ENCODE results near the gene FRMD5.
"Not testable (repeated sequence)": the region's sequence is repeated elsewhere in the genome, so short reads cannot be mapped to it uniquely, and the experiment has no call there.

The FRMD5 gene

DNA sequence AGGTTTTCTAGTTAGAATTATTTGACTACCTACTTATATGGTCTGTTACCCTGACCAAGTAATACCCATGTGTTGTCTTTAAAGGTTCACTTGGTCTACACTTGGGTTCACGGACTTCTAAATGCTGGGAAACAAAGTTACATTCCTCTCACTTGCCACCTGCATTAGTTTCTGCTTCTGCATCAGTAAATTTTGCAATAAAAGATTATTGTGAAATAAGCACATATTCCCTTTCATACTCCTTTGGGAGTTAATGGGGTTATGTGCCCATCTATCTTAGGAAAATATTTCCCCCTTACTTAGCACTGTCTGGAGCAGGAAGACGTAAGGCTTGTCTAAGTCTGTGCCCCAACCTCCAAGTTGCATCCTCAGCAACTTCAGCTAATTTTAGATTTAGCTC is 160.7 kb downstream of the FRMD5 start:
- no peak for DNase-seq (ENCODE audit: low read depth in 2 of 3, low spot score in 1 of 3)

DNA sequence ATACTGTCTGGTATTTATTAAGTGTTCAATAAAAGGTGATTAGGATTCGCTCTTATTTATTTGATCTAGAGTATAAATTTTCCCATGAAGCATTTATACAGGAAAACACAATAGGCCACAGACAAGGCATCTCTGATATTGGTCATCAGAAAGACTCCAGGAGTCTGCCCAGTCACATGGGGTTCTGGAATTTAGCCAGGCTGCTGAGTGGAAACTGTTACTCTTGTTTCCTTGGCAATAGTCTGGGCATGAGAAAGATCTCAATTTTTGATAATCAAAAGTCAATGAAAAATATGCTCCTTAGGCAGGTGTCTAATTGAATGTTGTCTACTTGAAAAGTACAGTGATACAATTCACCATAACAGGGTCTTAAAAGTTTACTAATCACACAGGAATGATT is 161.2 kb downstream of the FRMD5 start:
- no peak for DNase-seq (ENCODE audit: low read depth in 2 of 3, low spot score in 1 of 3)

DNA sequence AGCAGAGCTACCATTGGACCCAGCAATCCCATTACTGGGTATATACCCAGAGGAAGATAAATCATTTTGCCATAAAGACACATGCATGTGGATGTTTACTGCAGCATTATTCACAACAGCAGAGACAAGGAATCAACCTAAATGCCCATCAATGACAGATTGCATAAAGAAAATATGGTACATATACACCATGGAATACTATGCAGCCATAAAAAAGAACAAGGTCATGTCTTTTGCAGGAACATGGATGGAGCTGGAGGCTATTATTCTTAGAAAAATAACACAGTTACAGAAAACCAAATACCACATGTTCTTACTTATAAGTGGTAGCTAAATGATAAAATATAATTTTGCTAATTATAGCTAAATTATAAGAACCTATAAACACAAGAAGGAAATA is 162.3 kb downstream of the FRMD5 start:
- not testable (repeated sequence) for DNase-seq (ENCODE audit: low read depth in 2 of 3, low spot score in 1 of 3)

GRCh38 chr15:44029940-44030568 is 165.0 kb downstream of the FRMD5 start:
- no peak for DNase-seq (ENCODE audit: low read depth in 2 of 3, low spot score in 1 of 3)

GRCh38 chr15:44029003-44029402 is 166.1 kb downstream of the FRMD5 start:
- no peak for DNase-seq (ENCODE audit: low read depth in 2 of 3, low spot score in 1 of 3)

DNA sequence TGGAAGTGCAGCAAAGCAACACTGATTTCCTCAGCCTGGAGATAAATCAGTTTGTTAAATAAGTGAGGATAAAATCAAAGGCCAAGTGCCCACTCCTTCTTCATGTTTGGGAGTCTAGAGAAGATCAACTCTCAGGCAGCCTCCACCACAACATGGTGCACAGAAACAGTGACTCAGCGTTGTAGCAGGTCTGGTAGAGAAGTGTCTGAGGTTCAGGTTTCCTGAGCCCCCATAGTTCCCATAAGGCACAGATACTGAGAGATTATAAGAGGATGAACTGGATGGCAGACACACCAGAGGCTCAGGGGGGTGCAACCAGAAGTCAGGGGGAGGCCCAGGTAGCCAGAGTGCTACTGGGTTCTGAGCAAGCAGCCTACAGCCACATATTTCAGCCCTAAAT is 166.7 kb downstream of the FRMD5 start:
- DNase-seq (ENCODE audit: low read depth in 2 of 3, low spot score in 1 of 3) = no peak

- DNase-seq (ENCODE audit: low read depth in 2 of 3, low spot score in 1 of 3) = no peak
Measured at GRCh38 chr15:44024155-44024554, 170.9 kb downstream of the FRMD5 start.

GRCh38 chr15:44023176-44023575 is 171.9 kb downstream of the FRMD5 start:
- no peak for DNase-seq (ENCODE audit: low read depth in 2 of 3, low spot score in 1 of 3)

DNA sequence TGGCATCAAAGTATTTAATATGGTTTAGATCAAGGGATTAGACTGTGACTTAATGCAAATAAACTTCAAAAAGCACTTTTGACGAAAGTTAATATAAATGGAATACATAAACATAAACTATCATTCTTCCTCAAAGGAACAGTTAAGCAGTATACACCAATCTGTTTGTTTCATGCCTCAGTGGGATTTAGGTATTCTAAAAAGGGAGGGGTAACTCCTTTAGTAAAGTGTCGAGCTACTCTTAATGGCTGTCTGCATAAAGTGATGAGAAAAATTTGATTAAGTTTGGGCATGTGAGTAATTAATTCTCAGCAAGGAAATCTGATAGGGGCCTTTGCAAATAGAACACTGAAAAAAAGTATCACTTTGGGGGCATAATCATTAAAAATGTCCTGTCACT is 176.9 kb downstream of the FRMD5 start:
- DNase-seq (ENCODE audit: low read depth in 2 of 3, low spot score in 1 of 3) = no peak

DNA sequence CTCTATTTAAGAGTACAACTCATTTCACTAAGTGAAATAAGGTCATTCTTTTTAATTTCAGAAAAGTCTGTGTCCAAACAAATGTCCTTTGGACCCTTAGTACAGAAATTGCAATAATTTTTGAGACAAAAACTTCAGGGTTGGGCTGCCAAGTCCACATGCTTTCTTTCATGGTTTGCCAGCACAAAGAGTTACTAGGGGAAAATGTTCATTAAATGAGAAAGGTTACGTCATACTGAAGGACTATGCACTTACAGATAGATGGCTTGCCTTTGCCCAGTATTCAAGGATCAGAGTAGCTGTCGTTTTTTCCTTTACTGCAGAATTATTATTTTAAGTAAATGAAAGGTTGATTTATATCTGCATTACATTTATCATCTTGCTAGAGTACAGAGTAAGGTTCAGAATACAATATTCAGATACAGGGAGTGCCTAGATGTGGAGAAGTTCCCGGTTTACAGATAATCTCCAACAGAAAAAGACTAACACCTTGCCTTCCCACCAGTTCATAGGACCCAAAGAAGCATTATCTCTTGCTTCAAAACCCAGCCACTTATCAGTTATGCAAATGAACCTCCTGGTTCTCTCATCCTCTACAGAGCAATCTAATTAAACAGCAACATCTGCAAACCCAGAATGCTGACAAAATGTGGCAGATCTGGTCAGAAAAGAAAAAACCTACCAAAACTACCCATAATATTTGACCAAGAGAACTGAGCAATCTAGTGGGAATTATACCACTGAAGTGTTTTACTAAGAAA is 179.3 kb downstream of the FRMD5 start:
- no peak for DNase-seq (ENCODE audit: low read depth in 2 of 3, low spot score in 1 of 3)

GRCh38 chr15:44011238-44011854 is 183.7 kb downstream of the FRMD5 start:
- no peak for DNase-seq (ENCODE audit: low read depth in 2 of 3, low spot score in 1 of 3)

DNA sequence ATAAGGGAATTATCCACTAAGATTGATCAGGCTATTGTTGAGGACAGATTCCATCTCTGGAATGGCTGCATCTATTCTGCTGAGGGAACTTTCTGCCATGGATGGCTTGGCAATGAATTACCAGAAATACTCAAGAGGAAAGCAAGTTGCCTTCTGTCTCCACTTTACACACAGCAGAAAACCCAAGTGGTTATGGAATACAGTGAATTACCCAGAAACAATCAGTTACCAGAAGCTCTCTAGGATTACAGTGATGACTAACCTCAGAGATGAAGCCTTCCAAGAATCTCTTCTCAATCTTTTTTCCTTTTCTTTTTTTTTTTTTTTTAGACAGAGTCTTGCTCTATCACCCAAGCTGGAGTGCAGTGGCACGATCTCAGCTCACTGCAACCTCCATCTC is 185.0 kb downstream of the FRMD5 start:
- no peak for DNase-seq (ENCODE audit: low read depth in 2 of 3, low spot score in 1 of 3)

GRCh38 chr15:44009038-44009437 is 186.0 kb downstream of the FRMD5 start:
- DNase-seq (ENCODE audit: low read depth in 2 of 3, low spot score in 1 of 3) = no peak

DNA sequence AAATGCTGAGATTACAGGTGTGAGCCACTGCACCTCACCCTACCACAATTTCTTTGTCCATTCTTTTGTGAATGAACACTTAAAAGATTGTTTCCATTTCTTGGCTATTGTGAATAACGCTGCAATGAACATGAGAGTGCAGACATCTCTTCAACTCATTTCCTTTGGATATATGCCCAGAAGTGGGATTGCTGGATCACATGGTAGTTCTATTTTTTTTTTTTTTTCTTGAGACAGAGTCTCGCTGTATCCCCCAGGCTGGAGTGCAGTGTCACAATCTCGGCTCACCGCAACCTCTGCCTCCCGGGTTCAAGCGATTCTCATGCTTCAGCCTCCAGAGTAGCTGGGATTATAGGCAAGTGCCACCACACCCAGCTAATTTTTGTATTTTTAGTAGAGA is 194.8 kb downstream of the FRMD5 start:
- not testable (repeated sequence) for DNase-seq (ENCODE audit: low read depth in 2 of 3, low spot score in 1 of 3)

DNA sequence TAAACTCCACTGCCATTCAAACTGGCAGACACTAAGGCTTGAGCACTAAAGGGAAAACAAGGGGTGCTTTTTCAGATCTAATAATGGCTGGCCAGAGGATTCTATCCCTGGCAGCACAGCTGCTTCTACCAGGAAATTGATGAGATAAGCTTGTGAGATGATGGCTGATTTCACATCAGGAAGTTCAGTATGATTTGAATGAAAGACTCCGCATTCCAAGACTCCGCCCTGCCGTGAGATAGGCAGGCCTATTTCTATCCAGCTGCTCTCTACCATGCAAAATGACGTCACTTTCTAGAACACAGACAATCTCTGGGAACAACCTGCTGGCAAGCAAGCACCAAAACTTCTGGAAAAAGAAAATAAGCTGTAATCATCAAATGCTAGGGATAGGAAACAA is 196.5 kb downstream of the FRMD5 start:
- no peak for DNase-seq (ENCODE audit: low read depth in 2 of 3, low spot score in 1 of 3)

- DNase-seq (ENCODE audit: low read depth in 2 of 3, low spot score in 1 of 3) = no peak
Measured at GRCh38 chr15:43991206-43991605, 203.9 kb downstream of the FRMD5 start.

DNA sequence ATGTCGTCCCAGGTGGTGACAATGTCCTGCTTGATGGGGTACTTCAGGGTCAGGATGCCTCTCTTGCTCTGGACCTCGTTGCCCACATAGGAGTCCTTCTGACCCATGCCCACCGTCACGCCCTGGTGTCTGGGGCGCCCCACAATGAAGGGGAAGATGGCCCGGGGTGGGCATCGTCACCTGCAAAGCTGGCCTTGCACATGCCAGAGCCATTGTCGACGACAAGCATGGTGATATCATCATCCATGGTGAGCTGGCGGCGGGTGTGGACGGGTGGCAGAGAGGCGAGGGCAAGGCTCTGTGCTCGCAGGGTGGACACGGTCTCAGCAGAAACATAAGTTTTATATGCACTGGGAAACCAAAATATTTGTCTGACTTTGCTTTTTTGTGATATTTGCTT is 205.1 kb downstream of the FRMD5 start:
- no peak for DNase-seq (ENCODE audit: low read depth in 2 of 3, low spot score in 1 of 3)

DNA sequence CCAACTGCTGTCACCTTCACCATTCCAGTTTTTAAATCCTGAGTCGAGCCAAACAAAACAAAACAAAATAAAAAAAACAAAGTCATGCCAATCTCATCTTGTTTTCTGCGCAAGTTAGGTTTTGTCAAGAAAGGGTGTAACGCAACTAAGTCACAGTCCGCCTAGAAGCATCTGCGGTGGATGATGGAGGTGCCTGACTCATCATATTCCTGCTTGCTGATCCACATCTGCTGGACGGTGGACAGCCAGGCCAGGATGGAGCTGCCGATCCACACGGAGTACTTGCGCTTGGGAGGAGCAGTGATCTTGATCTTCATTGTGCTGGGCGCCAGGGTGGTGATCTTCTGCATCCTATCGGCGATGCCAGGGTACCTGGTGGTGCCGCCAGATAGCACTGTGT is 206.2 kb downstream of the FRMD5 start:
- no peak for DNase-seq (ENCODE audit: low read depth in 2 of 3, low spot score in 1 of 3)

DNA sequence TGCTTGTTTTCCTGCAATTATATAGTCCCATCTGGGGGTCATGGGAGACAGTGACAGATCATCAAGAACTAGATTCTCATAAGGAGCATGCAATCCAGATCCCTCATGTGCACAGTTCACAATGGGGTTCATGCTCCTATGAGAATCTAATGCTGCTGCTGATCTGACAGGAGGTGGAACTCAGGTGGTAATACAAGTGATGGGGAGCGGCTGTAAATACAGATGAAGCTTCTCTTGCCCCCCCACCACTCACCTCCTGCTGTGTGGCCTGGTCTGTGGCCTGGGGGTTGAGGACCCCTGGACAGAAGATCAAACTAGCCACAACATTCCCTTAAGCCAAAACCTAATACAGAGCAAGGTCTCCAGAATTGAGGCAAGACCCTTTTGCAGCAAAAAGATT is 207.1 kb downstream of the FRMD5 start:
- DNase-seq (ENCODE audit: low read depth in 2 of 3, low spot score in 1 of 3) = no peak

DNA sequence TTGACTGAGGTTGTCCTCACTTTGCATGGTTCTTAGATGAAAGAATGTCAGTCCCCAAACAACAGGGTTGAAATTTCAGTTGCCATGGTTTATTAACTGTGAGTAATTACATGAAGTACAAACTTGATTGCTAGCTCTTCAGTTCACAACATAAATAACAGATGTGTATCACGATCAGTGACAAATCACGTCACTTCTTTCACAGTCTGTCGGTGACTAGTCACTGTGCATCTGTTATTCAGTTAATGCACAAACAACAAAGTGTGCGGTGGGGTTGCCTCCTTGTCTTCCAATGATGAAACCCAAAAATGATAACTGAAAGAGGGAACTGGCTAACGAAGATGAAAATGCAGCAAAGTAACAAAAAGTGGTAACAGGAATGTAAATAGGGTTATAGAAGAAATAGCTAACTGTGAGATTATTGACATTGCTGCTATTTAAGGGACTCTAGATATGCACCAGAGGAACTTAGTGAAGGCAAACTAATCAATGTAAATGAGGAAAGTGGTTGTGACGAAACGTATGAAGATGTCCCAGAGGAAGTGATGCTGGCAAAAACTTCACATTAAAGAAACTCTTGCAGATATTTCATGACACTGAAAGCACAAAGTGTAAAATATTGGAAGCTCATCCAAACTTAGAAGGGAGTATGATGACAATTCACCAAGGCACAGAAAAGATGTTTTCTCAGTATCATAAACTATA is 208.9 kb downstream of the FRMD5 start:
- DNase-seq (ENCODE audit: low read depth in 2 of 3, low spot score in 1 of 3) = no peak

GRCh38 chr15:43981576-43981975 is 213.5 kb downstream of the FRMD5 start:
- no peak for DNase-seq (ENCODE audit: low read depth in 2 of 3, low spot score in 1 of 3)
